K562 (cell line): ENCODE measurements around the gene RNF213. TPM values are rescaled to one million over a fixed set of nuclear protein-coding genes. Genes with fewer than 3 reads are reported as not detected.
A peak's percentile ranks its signal among the peaks of the same experiment; 100 is the strongest.

Source experiments
- CEBPG ChIP-seq, 3 experiments: fragments of 200-800 bp in 1 of 3; sonication (Bioruptor generic) in 1 of 3; sonication (generic) in 1 of 3; formaldehyde crosslinking in 1 of 3; IDR thresholded peaks in 2 of 3; conservative IDR thresholded peaks in 1 of 3; 2 replicates each; pipeline versions ENCODE4 v1.6.1 to v1.8.0; 2016 to 2022; ENCODE audit warnings: missing compliant biosample characterization in 2 of 3, missing genetic modification characterization in 2 of 3, mild to moderate bottlenecking in 1 of 3, missing genetic modification reagents in 1 of 3
- CHAMP1 ChIP-seq: fragments of 450-650 bp; IDR thresholded peaks from 2 replicates; pipeline ENCODE4 v1.6.1; 2016; ENCODE audit warnings: mild to moderate bottlenecking
- HMBOX1 ChIP-seq: sonication (generic); IDR thresholded peaks from 2 replicates; pipeline ENCODE4 v1.6.1; 2016
- HMGXB4 ChIP-seq: sonication (generic); formaldehyde crosslinking; IDR thresholded peaks from 2 replicates; pipeline ENCODE4 v1.8.1; 2023; ENCODE audit warnings: mild to moderate bottlenecking, missing genetic modification reagents
- KDM2B ChIP-seq: fragments of 250-450 bp; sonication (Bioruptor Pico); IDR thresholded peaks from 2 replicates; pipeline ENCODE4 v1.8.0; 2021; ENCODE audit warnings: mild to moderate bottlenecking, moderate library complexity
- L3MBTL2 ChIP-seq: fragments of 450-650 bp; IDR thresholded peaks from 2 replicates; pipeline ENCODE4 v1.6.1; 2016; ENCODE audit warnings: mild to moderate bottlenecking, moderate library complexity
- MITF ChIP-seq: IDR thresholded peaks from 2 replicates; pipeline ENCODE4 v1.6.1; 2014; ENCODE audit warnings: antibody characterized with exemption
- NRF1 ChIP-seq, 2 experiments: fragments of 450-650 bp; IDR thresholded peaks in 1 of 2; conservative IDR thresholded peaks in 1 of 2; 2 replicates each; pipeline ENCODE4 v1.6.1; 2014; ENCODE audit warnings: mild to moderate bottlenecking in 2 of 2
- YY1 ChIP-seq, 3 experiments: IDR thresholded peaks; 2 replicates each; pipeline ENCODE4 v1.6.1; 2011; ENCODE audit warnings: low read length in 2 of 3, mild to moderate bottlenecking in 2 of 3, moderate library complexity in 2 of 3, borderline replicate concordance in 1 of 3, control low read depth in 1 of 3, low read depth in 1 of 3; ENCODE audit not compliant: insufficient read depth in 3 of 3, insufficient replicate concordance in 2 of 3, control insufficient read depth in 1 of 3, insufficient read length in 1 of 3; ENCODE audit errors: extremely low read depth in 1 of 3
- ZBTB34 ChIP-seq: fragments of 250-450 bp; sonication (Bioruptor Pico); IDR thresholded peaks from 2 replicates; pipeline ENCODE4 v1.8.0; 2021; ENCODE audit warnings: mild to moderate bottlenecking, moderate library complexity
- ZFX ChIP-seq: sonication (generic); formaldehyde crosslinking; IDR thresholded peaks from 2 replicates; pipeline ENCODE4 v1.8.0; 2022; ENCODE audit warnings: mild to moderate bottlenecking, missing genetic modification reagents, moderate library complexity
- ZNF518B ChIP-seq: fragments of 250-450 bp; sonication (Bioruptor Pico); IDR thresholded peaks from 2 replicates; pipeline ENCODE4 v1.5.0; 2021; ENCODE audit warnings: mild to moderate bottlenecking, moderate library complexity
- polyA plus RNA-seq, 8 experiments: library from polyadenylated mRNA; depleted of rRNA in 4 of 8; stranded (reverse) in 5 of 8; unstranded in 3 of 8; fragments of >200 nt; fragmentation: Nextera tagmentation in 2 of 8; fragmentation: Illumina TruSeq in 1 of 8; extraction: Ambion mirVana in 2 of 8; extraction: Trizol in 1 of 8; gene quantifications; 2 replicates each; pipeline versions ENCODE4 v1.2.1 to v1.2.3, GENCODE V29; 2011 to 2014; ENCODE audit warnings: inconsistent platforms in 1 of 8, missing spikeins in 1 of 8
- total RNA-seq, 7 experiments: library from RNA; depleted of rRNA in 6 of 7; stranded (reverse); fragments of >200 nt in 6 of 7; fragmentation: Illumina TruSeq in 2 of 7; extraction: Trizol in 2 of 7; gene quantifications; 2 replicates each; pipeline versions ENCODE4 v1.2.1 to v1.2.3, GENCODE V29; 2011 to 2021; ENCODE audit warnings: low replicate concordance in 1 of 7

The RNF213 gene
- total and polyA plus RNA-seq, 9 of the 15 experiments (the other 6 are each of a cell fraction or from before 2014, with no cell fraction given) = 5.3 to 33.6 (median 17.9) TPM

- TF ChIP-seq HMGXB4 (CRISPR knock-in tag) (no peak), KDM2B (CRISPR knock-in tag) (peak; percentile 73; the same call in 1 of the 2 replicates), ZBTB34 (no peak), ZNF518B (CRISPR knock-in tag) (no peak), YY1 (IDR thresholded peaks at IDR 0.05; ENCODE audit: borderline replicate concordance in 1 of 3, control insufficient read depth in 1 of 3, extremely low read depth in 1 of 3, insufficient read depth in 3 of 3, insufficient read length in 1 of 3, insufficient replicate concordance in 2 of 3, low read depth in 1 of 3, low read length in 2 of 3) (no peak), CHAMP1 (no peak), CEBPG (CRISPR knock-in tag; IDR thresholded peaks at IDR 0.05) (peak; percentile 29; the same call in 1 of the 2 replicates), CEBPG (tag; conservative IDR thresholded peaks at IDR 0.05 in 1 of 2, IDR thresholded peaks at IDR 0.05 in 1 of 2) (no peak), L3MBTL2 (peak; percentile 46), HMBOX1 (0 out of 2 replicates have a peak, but pooled peaks have one; percentile 29), NRF1 (conservative IDR thresholded peaks at IDR 0.05 in 1 of 2, IDR thresholded peaks at IDR 0.05 in 1 of 2) (no peak), ZFX (CRISPR knock-in tag) (peak; percentile 23; the same call in 1 of the 2 replicates), MITF (no peak)
Measured at GRCh38 chr17:80254396-80255251, 6.0 kb upstream of the RNF213 start (continued).
